Naive thymus-derived CD4-positive, alpha-beta T cell (primary cell): ENCODE data around the gene KANSL1L. TPM values are rescaled to one million over a fixed set of nuclear protein-coding genes. Genes with fewer than 3 reads are reported as not detected.

Experiments used
- ATAC-seq: fragments of 150-1000 bp; cut with Tn5 transposase; 2 replicates; pipeline ENCODE4 v1.10.0; 2021; ENCODE audit warnings: mild to moderate bottlenecking, moderate library complexity
- CTCF ChIA-PET: fragments of 350-600 bp; sonication (Branson Sonifier 250); formaldehyde crosslinking; loops from one replicate; lab custom pipeline; 2021; ENCODE audit warnings: antibody characterized with exemption; lab: Charles Lee
- POLR2A ChIA-PET: fragments of 350-600 bp; sonication (Branson Sonifier 250); formaldehyde crosslinking; loops from one replicate; lab custom pipeline; 2021; ENCODE audit warnings: antibody characterized with exemption, inconsistent platforms; lab: Charles Lee
- DNase-seq, 9 donors: peaks; one replicate each; pipeline versions ENCODE4 v3.0.0 to v3.0.0-alpha.2; 2020 to 2022; ENCODE audit warnings: mixed read lengths in 1 of 9
- H3K27ac ChIP-seq: one replicate; pipeline ENCODE4 v1.7.0; 2013; ENCODE audit warnings: mild to moderate bottlenecking, low read depth, low read length, moderate library complexity
- H3K27me3 ChIP-seq, 2 donors: one replicate each; pipeline ENCODE4 v1.7.0; 2013; ENCODE audit warnings: low read length in 2 of 2, mild to moderate bottlenecking in 2 of 2, moderate library complexity in 2 of 2; ENCODE audit not compliant: control insufficient read depth in 2 of 2, insufficient read depth in 2 of 2
- H3K36me3 ChIP-seq, 3 experiments: 1 replicate in 2 of 3; 2 replicates in 1 of 3; pipeline ENCODE4 v1.7.0; 2013; ENCODE audit warnings: low read length in 3 of 3, mild to moderate bottlenecking in 3 of 3, moderate library complexity in 1 of 3; ENCODE audit not compliant: insufficient read depth in 3 of 3, control insufficient read depth in 2 of 3
- H3K4me1 ChIP-seq, 2 donors: one replicate each; pipeline ENCODE4 v1.7.0; 2013; ENCODE audit warnings: low read length in 2 of 2, mild to moderate bottlenecking in 2 of 2, moderate library complexity in 1 of 2; ENCODE audit not compliant: control insufficient read depth in 2 of 2, insufficient read depth in 2 of 2
- H3K4me3 ChIP-seq: 2 replicates; pipeline ENCODE4 v1.7.0; 2013; ENCODE audit warnings: mild to moderate bottlenecking, low read length
- H3K9me3 ChIP-seq, 3 experiments: 1 replicate in 2 of 3; 2 replicates in 1 of 3; pipeline ENCODE4 v1.7.0; 2013; ENCODE audit warnings: low read length in 3 of 3; ENCODE audit not compliant: control insufficient read depth in 2 of 3
- H3K27ac Mint-ChIP-seq, 9 donors: one replicate each; pipeline ENCODE4 v1.8.0; 2020 to 2022; ENCODE audit warnings: mixed read lengths in 9 of 9, mild to moderate bottlenecking in 8 of 9, moderate library complexity in 5 of 9, inconsistent platforms in 2 of 9
- H3K27me3 Mint-ChIP-seq, 5 donors: one replicate each; pipeline ENCODE4 v1.8.0; 2021 to 2022; ENCODE audit warnings: mixed read lengths in 5 of 5, mild to moderate bottlenecking in 1 of 5
- H3K36me3 Mint-ChIP-seq, 5 donors: one replicate each; pipeline ENCODE4 v1.8.0; 2020 to 2022; ENCODE audit warnings: mixed read lengths in 5 of 5, mild to moderate bottlenecking in 3 of 5, inconsistent platforms in 1 of 5
- H3K4me1 Mint-ChIP-seq, 7 donors: one replicate each; pipeline ENCODE4 v1.8.0; 2020 to 2022; ENCODE audit warnings: mixed read lengths in 7 of 7, mild to moderate bottlenecking in 3 of 7, inconsistent platforms in 1 of 7
- H3K4me3 Mint-ChIP-seq, 10 donors: one replicate each; pipeline ENCODE4 v1.8.0; 2020 to 2022; ENCODE audit warnings: mild to moderate bottlenecking in 10 of 10, mixed read lengths in 10 of 10, moderate library complexity in 6 of 10, inconsistent platforms in 2 of 10
- H3K9me3 Mint-ChIP-seq, 11 donors: one replicate each; pipeline ENCODE4 v1.8.0; 2020 to 2022; ENCODE audit warnings: mixed read lengths in 11 of 11, mild to moderate bottlenecking in 4 of 11, inconsistent platforms in 1 of 11, moderate library complexity in 1 of 11
- intact Hi-C, 2 donors: fragments of 100-400 bp; cut with micrococcal nuclease; formaldehyde crosslinking; loops; one replicate each; pipeline ENCODE4 v1.15.1; 2023
- polyA plus RNA-seq, 2 donors: library from polyadenylated mRNA; unstranded; fragments of 300-500 nt; fragmentation: Illumina TruSeq; gene quantifications; one replicate each; pipeline ENCODE4 v1.2.3, GENCODE V29; 2021
- total RNA-seq, 6 experiments: library from RNA in 5 of 6; stranded (reverse) in 5 of 6; gene quantifications; 1 replicate in 5 of 6; 2 replicates in 1 of 6; pipeline ENCODE4 v1.2.3 and lab custom pipeline; 2021 to 2026

The KANSL1L gene
- total and polyA plus RNA-seq, 7 experiments from 2014 or later = 1.5 to 23.3 (median 8.4) TPM

- no peaks in the 10 kb centered on the region for H3K27me3 ChIP-seq
- no peak overlapping the region for H3K27ac ChIP-seq
- H3K36me3 Mint-ChIP-seq = peaks cover 0 to 21% (median 10%) of the 10 kb centered on the region in 5 donors
- ChIA-PET POLR2A (no interaction called here), CTCF (no interaction called here)
- H3K9me3 Mint-ChIP-seq = no peaks in the 10 kb centered on the region
- H3K27ac Mint-ChIP-seq = peak overlapping the region in 1 of 9 donors; percentile 21
- no peak overlapping the region for H3K4me3 Mint-ChIP-seq
- no peak overlapping the region for H3K4me3 ChIP-seq
- no peaks in the 10 kb centered on the region for H3K27me3 Mint-ChIP-seq
- no peaks in the 10 kb centered on the region for H3K9me3 ChIP-seq
- H3K36me3 ChIP-seq = peaks cover 0 to 15% (median 6%) of the 10 kb centered on the region in 3 experiments
- no peaks in the 10 kb centered on the region for H3K4me1 ChIP-seq
- no peak for ATAC-seq
- DNase-seq = no peak
- intact Hi-C loops = no loop called here
- peaks cover 0 to 3% (median 0%) of the 10 kb centered on the region in 7 donors for H3K4me1 Mint-ChIP-seq
Observed at GRCh38 chr2:210027608-210028007, 143.6 kb downstream of the KANSL1L start.

GRCh38 chr2:210022824-210023223, 148.4 kb downstream of the KANSL1L start:
- intact Hi-C loops = no loop called here
- Histone ChIP-seq H3K27me3 (no peaks in the 10 kb centered on the region), H3K36me3 (peaks cover 0 to 42% (median 20%) of the 10 kb centered on the region in 3 experiments), H3K4me1 (no peaks in the 10 kb centered on the region), H3K27ac (no peak overlapping the region), H3K4me3 (no peak overlapping the region), H3K9me3 (no peaks in the 10 kb centered on the region)
- H3K27ac Mint-ChIP-seq = peak overlapping the region in 2 of 9 donors; percentile 7 to 14
- ATAC-seq (no peak), DNase-seq (no peak)
- H3K36me3 Mint-ChIP-seq = peaks cover 0 to 32% (median 17%) of the 10 kb centered on the region in 5 donors
- H3K4me3 Mint-ChIP-seq = no peak overlapping the region
- ChIA-PET CTCF (no interaction called here), POLR2A (no interaction called here)
- H3K4me1 Mint-ChIP-seq = peaks cover 0 to 3% (median 0%) of the 10 kb centered on the region in 7 donors
- no peaks in the 10 kb centered on the region for H3K27me3 Mint-ChIP-seq
- H3K9me3 Mint-ChIP-seq = no peaks in the 10 kb centered on the region

GRCh38 chr2:210020138-210020537, 151.1 kb downstream of the KANSL1L start:
- POLR2A ChIA-PET = no interaction called here
- peak; percentile 31 for ATAC-seq
- H3K27me3 Mint-ChIP-seq = no peaks in the 10 kb centered on the region
- H3K9me3 ChIP-seq = no peaks in the 10 kb centered on the region
- peaks cover 0 to under 1% of the 10 kb centered on the region in 2 donors for H3K4me1 ChIP-seq
- peak overlapping the region in 1 of 9 donors; percentile 26 for H3K27ac Mint-ChIP-seq
- H3K4me3 Mint-ChIP-seq = no peak overlapping the region
- H3K4me3 ChIP-seq = no peak overlapping the region
- intact Hi-C loops = no loop called here
- peaks cover 2 to 67% (median 28%) of the 10 kb centered on the region in 3 experiments for H3K36me3 ChIP-seq
- peaks cover 1 to 41% (median 23%) of the 10 kb centered on the region in 5 donors for H3K36me3 Mint-ChIP-seq
- CTCF ChIA-PET = no interaction called here
- no peak overlapping the region for H3K27ac ChIP-seq
- no peaks in the 10 kb centered on the region for H3K27me3 ChIP-seq
- DNase-seq = no peak
- H3K4me1 Mint-ChIP-seq = peaks cover 0 to 5% (median 0%) of the 10 kb centered on the region in 7 donors
- no peaks in the 10 kb centered on the region for H3K9me3 Mint-ChIP-seq

GRCh38 chr2:210009896-210010295, 161.3 kb downstream of the KANSL1L start:
- ChIA-PET CTCF (no interaction called here), POLR2A (no interaction called here)
- Mint-ChIP-seq H3K27ac (peak overlapping the region in 1 of 9 donors; percentile 33), H3K9me3 (no peaks in the 10 kb centered on the region), H3K4me1 (peaks cover 39 to 63% (median 51%) of the 10 kb centered on the region in 7 donors), H3K36me3 (peaks cover 2 to 39% (median 15%) of the 10 kb centered on the region in 5 donors), H3K4me3 (no peak overlapping the region), H3K27me3 (no peaks in the 10 kb centered on the region)
- Histone ChIP-seq H3K4me1 (peaks cover 9 to 13% of the 10 kb centered on the region in 2 donors), H3K36me3 (peaks cover 2 to 25% (median 7%) of the 10 kb centered on the region in 3 experiments), H3K27ac (no peak overlapping the region), H3K27me3 (no peaks in the 10 kb centered on the region), H3K9me3 (no peaks in the 10 kb centered on the region), H3K4me3 (no peak overlapping the region)
- ATAC-seq (no peak), DNase-seq (no peak)
- intact Hi-C loops = no loop called here

- Histone ChIP-seq H3K4me3 (no peak overlapping the region), H3K27ac (no peak overlapping the region), H3K27me3 (no peaks in the 10 kb centered on the region), H3K36me3 (peaks cover 0 to 24% (median 7%) of the 10 kb centered on the region in 3 experiments), H3K4me1 (peaks cover 15 to 16% of the 10 kb centered on the region in 2 donors), H3K9me3 (no peaks in the 10 kb centered on the region)
- POLR2A ChIA-PET = no interaction called here
- intact Hi-C loops = no loop called here
- peaks cover 44 to 67% (median 55%) of the 10 kb centered on the region in 7 donors for H3K4me1 Mint-ChIP-seq
- no peak for DNase-seq
- no peak overlapping the region for H3K4me3 Mint-ChIP-seq
- no peak for ATAC-seq
- no peaks in the 10 kb centered on the region for H3K27me3 Mint-ChIP-seq
- H3K36me3 Mint-ChIP-seq = peaks cover 0 to 40% (median 16%) of the 10 kb centered on the region in 5 donors
- no peaks in the 10 kb centered on the region for H3K9me3 Mint-ChIP-seq
- H3K27ac Mint-ChIP-seq = no peak overlapping the region
- CTCF ChIA-PET = no interaction called here
Observed at GRCh38 chr2:210009126-210009525, 162.1 kb downstream of the KANSL1L start.

GRCh38 chr2:210007895-210008294, 163.3 kb downstream of the KANSL1L start:
- CTCF ChIA-PET = interaction anchor here (0.7 kb wide), 1 partner anchor 191 kb away, joined by 3 read pairs; no protein-coding TSS in a partner anchor
- intact Hi-C loops = no loop called here
- H3K9me3 Mint-ChIP-seq = no peaks in the 10 kb centered on the region
- Histone ChIP-seq H3K27ac (no peak overlapping the region), H3K4me1 (peaks cover 22 to 26% of the 10 kb centered on the region in 2 donors), H3K27me3 (no peaks in the 10 kb centered on the region), H3K36me3 (peaks cover 0 to 24% (median 7%) of the 10 kb centered on the region in 3 experiments), H3K4me3 (no peak overlapping the region), H3K9me3 (no peaks in the 10 kb centered on the region)
- ATAC-seq (peak; percentile 53), DNase-seq (no peak)
- H3K4me1 Mint-ChIP-seq = peaks cover 51 to 79% (median 68%) of the 10 kb centered on the region in 7 donors
- POLR2A ChIA-PET = interaction anchor here (0.6 to 1.0 kb wide), 2 partner anchors 21 to 177 kb away, joined by 3 read pairs; no protein-coding TSS in a partner anchor
- H3K27me3 Mint-ChIP-seq = no peaks in the 10 kb centered on the region
- H3K36me3 Mint-ChIP-seq = peaks cover 0 to 40% (median 16%) of the 10 kb centered on the region in 5 donors
- H3K27ac Mint-ChIP-seq = peak overlapping the region in 2 of 9 donors; percentile 6 to 12
- peak overlapping the region in 1 of 10 donors; percentile 15 for H3K4me3 Mint-ChIP-seq
